KBM-7 (cell line): ENCODE data around the gene KIF26A.

Experiments
- DNase-seq: peaks from one replicate; pipeline ENCODE4 v3.0.0-alpha.2; 2015
- in situ Hi-C: fragments of 300-500 bp; cut with MboI; formaldehyde crosslinking; loops from 2 replicates; pipeline ENCODE4 v1.14.3; 2020; ENCODE audit warnings: low sequenced_read_pairs, low pct_unique_long_range_greater_than_20kb, mixed read lengths

Gene KIF26A

GRCh38 chr14:104210817-104211195 lies 72.4 kb downstream of the KIF26A start:
- no peak for DNase-seq
- in situ Hi-C loops, result no loop called here

DNA sequence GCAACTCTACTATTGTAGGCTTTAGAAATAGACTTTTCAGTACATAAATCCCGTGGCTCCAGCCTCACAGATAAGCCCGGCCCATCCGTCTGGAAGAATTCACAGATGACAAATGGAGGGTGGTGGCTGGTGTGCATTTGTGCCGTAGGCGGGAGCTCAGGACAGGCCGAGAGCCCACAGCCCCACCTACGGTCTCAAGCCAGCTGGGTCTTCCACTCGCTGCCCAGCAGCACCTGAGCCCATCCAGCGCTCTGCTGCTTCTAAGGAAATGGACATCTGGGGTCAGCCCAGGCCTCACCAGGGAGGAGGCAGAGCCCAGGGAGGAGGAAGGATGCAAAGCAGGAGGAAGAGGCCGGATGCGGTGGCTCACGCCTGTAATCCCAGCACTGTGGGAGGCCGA lies 72.8 kb downstream of the KIF26A start:
- DNase-seq, result no peak
- in situ Hi-C loops, result no loop called here

DNA sequence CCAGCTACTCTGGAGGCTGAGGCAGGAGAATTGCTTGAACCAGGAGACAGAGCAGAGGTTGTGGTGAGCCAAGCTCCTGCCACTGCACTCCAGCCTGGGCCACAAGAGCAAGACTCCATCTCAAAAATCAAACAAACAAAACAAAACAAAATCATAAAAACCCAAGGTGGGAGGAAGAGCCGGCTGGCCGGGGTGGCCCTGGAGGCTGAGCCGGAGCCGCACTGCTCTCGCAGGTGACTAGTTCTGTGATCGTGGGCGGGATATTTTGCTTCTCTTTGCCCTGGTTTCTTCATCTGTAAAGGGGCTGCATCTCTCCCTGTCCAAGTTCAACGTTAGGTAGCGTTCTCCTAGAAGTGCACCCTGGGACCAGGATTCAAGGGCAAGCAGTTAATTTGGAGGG lies 73.4 kb downstream of the KIF26A start:
- no peak for DNase-seq
- in situ Hi-C loops, result no loop called here

GRCh38 chr14:104212206-104213095 lies 74.1 kb downstream of the KIF26A start:
- in situ Hi-C loops, result no loop called here
- DNase-seq, result no peak

DNA sequence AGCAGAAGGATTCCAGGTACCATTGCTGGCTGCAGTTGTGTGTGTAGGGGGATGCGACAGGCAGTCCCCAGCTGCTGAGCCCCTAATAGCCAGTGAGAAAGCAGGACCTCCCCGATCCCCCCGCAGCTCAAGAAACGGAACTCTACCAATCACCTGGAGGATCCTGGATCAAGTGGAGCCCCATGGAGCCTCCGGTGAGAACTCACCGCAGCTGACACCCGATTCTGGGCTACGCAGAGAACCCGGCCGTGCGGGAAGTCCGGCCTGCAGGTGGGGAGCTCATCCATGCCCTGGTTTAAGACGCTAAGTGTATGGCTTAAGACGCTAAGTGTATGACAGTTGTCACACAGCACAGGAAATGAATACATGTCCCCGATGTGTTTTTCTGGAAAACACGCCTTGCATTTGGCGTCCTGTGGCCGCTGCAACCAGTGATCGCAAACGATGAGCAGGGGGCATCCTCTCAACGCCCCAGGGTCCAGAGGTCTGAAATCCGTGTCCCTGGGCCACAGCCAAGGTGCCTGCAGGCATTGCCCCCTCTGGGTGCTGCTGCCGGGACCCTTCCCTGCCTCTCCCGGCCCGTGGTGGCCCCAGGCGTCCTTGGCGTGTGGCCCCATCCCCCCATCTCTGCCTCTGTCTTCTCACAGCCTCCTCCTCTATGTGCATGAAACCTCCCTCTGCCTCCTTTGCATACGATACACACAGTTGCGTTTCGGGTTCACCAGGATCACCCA lies 75.1 kb downstream of the KIF26A start:
- DNase-seq, result no peak
- in situ Hi-C loops, result no loop called here

DNA sequence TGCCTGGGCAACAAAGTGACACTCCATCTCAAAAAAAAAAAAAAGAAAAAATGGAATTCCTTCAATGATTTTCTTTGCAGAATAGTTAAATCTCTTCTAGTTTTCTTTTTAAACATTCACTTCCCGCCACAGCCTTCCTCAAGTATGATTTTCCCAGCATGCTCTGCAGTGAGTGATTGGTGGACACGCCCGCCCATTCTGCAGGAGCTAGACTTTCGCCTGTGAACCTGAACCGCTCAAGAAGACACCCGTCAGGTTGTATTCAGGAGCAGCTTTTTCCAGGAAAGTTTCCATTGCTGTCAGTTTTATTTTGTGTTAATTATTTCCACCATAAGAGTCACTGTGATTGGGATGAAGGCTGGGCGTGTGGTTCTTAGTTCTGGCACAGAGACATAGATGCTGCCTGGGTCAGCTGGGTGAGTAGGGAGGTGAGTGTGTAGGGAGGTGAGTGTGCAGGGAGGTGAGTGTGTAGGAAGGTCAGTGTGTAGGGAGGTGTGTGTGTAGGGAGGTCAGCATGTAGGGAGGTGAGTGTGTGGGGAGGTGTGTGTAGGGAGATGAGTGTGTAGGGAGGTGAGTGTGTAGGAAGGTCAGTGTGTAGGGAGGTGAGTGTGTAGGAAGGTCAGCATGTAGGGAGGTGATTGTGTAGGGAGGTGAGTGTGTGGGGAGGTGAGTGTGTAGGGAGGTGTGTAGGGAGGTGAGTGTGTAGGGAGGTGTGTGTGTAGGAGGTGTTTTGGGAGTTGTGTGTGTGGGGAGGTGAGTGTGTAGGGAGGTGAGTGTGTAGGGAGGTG lies 76.2 kb downstream of the KIF26A start:
- DNase-seq, result no peak
- in situ Hi-C loops, result no loop called here

GRCh38 chr14:104215706-104216334 lies 77.4 kb downstream of the KIF26A start:
- in situ Hi-C loops, result no loop called here
- DNase-seq, result no peak

GRCh38 chr14:104216457-104216856 lies 78.1 kb downstream of the KIF26A start:
- in situ Hi-C loops, result no loop called here
- no peak for DNase-seq

DNA sequence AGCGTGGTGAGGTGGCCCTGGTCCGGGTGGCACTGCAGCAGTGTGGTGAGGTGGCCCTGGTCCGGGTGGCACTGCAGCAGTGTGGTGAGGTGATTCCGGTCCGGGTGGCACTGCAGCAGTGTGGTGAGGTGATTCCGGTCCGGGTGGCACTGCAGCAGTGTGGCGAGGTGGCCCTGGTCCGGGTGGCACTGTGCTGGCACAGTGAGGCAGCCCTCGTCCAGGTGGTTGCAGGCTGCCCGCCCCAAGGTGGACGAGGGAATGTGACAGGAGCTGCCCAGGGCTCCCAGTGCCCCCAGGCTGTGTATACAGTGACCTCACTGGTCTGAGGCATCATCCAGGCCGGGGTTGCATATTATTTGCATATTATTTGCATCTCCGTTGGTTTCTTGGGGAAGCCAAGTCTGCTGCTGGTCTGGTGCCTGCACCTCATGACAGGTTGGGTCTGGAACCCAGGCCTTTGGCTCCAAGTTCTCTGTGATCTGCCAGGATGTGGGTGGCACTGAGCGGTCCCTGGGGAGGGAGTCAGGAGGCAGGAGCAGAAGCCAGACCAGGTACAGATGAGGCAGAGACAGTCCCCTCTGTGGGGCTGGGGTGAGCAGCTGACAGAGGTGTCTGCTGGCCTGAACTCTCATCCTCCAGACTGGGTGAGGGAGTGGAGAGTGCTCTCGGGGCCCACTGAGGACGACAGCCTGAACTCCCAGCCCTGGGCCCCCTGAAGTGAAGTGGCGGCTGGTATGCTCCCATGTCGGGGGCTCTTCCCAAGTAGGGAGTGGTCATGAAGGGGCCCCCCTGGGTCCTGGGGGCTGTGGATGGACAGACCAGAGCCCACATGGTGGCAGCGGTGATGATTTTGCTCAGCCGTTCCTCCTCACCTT lies 79.3 kb downstream of the KIF26A start:
- no peak for DNase-seq
- in situ Hi-C loops, result no loop called here

- in situ Hi-C loops, result no loop called here
- DNase-seq, result no peak
Observed at GRCh38 chr14:104218361-104219180, 80.2 kb downstream of the KIF26A start.

DNA sequence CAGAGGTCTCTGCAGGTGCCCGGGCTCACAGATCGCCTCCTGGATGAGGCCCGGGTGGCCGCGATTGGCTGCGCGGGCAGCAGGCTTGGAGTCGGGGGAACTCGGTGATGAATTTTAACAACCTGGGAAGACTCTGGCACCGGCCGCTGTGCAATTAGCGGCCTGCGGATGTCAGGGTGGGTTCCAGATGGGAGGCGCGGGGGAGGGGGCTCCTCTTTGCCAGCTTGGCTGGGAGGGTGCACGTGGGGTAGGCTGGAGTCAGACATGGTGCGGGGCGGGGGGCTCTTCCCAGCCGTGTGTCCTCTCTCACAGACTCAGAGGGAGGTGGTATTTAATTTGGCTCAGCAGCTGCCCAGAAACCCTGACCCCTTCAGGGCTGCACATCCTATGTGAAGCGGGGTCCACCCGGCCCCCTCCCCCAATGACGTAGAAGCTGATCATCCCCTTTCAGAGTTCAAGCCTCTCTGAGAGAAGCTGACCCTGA lies 81.4 kb downstream of the KIF26A start:
- DNase-seq, result no peak
- in situ Hi-C loops, result no loop called here

- no peak for DNase-seq
- in situ Hi-C loops, result no loop called here
Observed at GRCh38 chr14:104220215-104221070, 82.1 kb downstream of the KIF26A start.

DNA sequence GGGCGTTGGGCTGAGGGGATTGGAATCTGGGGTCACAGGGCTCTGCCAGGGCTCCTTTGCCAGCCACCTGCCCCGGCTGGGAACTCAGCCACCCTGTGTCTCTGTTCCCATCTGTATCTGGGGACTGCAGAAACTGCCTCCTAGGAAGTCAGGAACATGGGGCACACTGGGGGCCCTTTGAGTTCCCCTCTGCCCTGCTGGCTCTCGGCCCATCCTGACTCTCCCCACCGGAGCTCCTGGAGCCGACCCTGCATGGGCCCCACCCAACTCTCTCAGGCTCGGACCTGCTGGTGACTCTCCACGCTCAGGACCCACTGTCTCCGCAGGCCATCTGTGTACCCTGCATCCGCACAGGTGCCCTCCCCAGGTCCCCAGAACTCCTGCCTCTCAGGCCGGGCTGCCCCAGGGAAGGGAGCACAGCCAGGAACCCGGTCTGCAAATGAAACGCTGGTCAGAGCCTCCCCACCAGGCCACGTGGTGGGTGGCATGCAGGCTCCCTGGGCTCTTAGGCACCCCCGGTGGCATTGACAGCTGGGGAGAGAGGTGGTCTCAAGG lies 82.8 kb downstream of the KIF26A start:
- DNase-seq, result no peak
- in situ Hi-C loops, result no loop called here

DNA sequence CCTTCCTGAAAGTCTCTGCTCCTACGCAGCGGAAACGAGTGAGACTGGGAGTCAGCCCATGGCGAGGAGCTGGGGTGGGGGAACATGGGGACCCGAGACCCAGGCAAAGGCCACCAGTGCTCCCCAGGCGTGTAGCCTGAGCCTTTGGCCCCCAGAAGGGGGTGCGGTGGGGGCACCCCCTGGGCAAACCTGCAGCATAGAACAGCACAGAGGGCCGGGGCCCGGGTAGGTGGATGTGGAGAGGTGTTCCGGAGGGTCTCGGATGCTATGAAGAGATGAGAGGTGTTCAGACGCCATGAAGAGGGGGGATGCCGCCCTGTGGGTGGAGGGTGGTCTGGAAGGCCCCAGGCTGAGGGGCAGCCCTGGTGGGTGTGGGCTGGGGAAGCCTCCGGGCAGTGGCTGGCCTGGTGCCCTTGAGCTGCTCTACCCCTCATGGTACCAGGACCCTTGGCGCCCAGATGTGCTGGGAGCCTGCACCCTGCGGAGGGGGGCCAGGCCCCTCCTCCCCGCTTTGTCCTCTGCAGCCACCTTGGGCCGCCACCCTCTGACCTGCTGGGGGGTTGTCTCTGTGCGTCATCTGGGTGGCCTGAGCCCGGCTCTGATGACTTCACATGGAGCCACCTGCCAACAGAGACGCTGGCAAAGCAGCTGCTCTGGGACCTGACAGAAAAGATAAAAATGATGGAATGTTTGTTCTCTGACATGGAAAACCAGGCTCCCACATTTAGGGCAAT lies 83.4 kb downstream of the KIF26A start:
- in situ Hi-C loops, result no loop called here
- no peak for DNase-seq

DNA sequence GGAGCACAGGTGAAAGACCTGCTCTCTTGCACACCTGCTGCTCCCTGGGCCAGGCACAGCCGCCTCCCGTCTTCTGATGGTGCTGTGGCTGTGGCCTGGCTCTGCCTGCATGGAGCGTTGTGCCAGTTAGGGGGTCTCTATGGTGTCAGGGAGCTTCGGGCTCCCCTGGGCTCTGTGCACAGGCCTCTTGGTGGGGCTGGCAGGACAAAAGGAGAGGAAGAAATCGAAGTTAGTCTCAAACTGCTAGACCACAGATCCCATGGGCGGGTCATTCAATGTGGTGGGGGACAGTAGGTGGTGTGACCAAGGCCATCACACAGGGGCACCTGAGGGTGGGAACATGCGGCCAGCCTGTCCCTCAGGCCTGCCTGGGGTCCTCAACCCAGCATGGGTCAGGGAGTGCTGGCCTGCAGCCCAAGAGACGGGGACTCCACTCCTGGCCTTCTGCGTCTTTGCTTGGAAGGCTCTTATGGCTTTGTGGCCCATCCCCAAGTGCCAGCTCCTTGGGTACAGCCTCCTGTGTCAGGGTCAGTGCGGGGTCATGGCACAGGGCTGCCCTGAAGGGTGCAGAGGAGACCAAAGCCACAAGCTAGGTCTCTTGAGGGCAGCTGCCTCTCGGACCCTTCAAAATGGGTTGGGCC lies 84.1 kb downstream of the KIF26A start:
- in situ Hi-C loops, result no loop called here
- DNase-seq, result no peak
